SU-DHL-6 (cell line): ENCODE results near the gene DAPK2.

Source experiments
- H2AFZ ChIP-seq: fragments of 200-600 bp; sonication (generic); 2 replicates; pipeline ENCODE4 v1.6.1; 2014; ENCODE audit warnings: low read depth, mild to moderate bottlenecking, moderate library complexity, mixed read lengths, antibody characterized with exemption, low read length; ENCODE audit not compliant: severe bottlenecking
- H3F3A ChIP-seq: fragments of 200-600 bp; shearing (Covaris generic); 2 replicates; pipeline ENCODE4 v1.6.0; 2016; ENCODE audit warnings: antibody characterized with exemption, mild to moderate bottlenecking; ENCODE audit not compliant: insufficient read depth
- H3K27ac ChIP-seq: fragments of 200-600 bp; sonication (generic); 2 replicates; pipeline ENCODE4 v1.5.1; 2016; ENCODE audit warnings: low read depth, mild to moderate bottlenecking, low read length, moderate library complexity, mixed read lengths
- H3K27me3 ChIP-seq: fragments of 200-600 bp; sonication (generic), shearing (Covaris generic); 2 replicates; pipeline ENCODE4 v1.6.0; 2014; ENCODE audit warnings: mild to moderate bottlenecking, low read length
- H3K36me3 ChIP-seq: fragments of 200-600 bp; sonication (generic); 2 replicates; pipeline ENCODE4 v1.6.1; 2014; ENCODE audit warnings: mild to moderate bottlenecking, low read length, mixed read lengths
- H3K4me2 ChIP-seq: fragments of 300-600, 200-600 bp; shearing (Covaris generic), sonication (generic); 2 replicates; pipeline ENCODE4 v1.6.0; 2014; ENCODE audit warnings: low read length, low read depth, mild to moderate bottlenecking; ENCODE audit not compliant: poor library complexity, severe bottlenecking
- H3K4me3 ChIP-seq: fragments of 200-600 bp; sonication (generic); 2 replicates; pipeline ENCODE4 v1.5.1; 2014; ENCODE audit warnings: antibody characterized with exemption, low read length, mild to moderate bottlenecking, mixed read lengths; ENCODE audit not compliant: insufficient read depth, poor library complexity, severe bottlenecking
- H3K79me2 ChIP-seq: fragments of 200-600 bp; sonication (generic); 2 replicates; pipeline ENCODE4 v1.6.1; 2014; ENCODE audit warnings: mild to moderate bottlenecking, low read length, moderate library complexity; ENCODE audit not compliant: insufficient read depth
- H3K9ac ChIP-seq: fragments of 200-600 bp; sonication (generic); 2 replicates; pipeline ENCODE4 v1.7.0; 2014; ENCODE audit warnings: mild to moderate bottlenecking, low read length
- H3K9me2 ChIP-seq: fragments of 200-600 bp; sonication (generic); replicated peaks from 2 replicates; pipeline ENCODE4 v1.6.1; 2014; ENCODE audit warnings: low read length; ENCODE audit not compliant: insufficient read depth
- H3K9me3 ChIP-seq: fragments of 200-600 bp; sonication (generic); 2 replicates; pipeline ENCODE4 v1.6.1; 2014; ENCODE audit warnings: low read length, mixed read lengths; ENCODE audit not compliant: insufficient read depth
- H4K20me1 ChIP-seq: fragments of 200-600 bp; sonication (generic); 2 replicates; pipeline ENCODE4 v1.6.1; 2014; ENCODE audit warnings: low read depth, mild to moderate bottlenecking, antibody characterized with exemption, low read length, moderate library complexity, mixed read lengths
- EZH2phosphoT487 ChIP-seq: fragments of 200-600 bp; sonication (generic), shearing (Covaris generic); conservative IDR thresholded peaks from 2 replicates; pipeline ENCODE4 v1.6.1; 2018; ENCODE audit warnings: mild to moderate bottlenecking, antibody characterized with exemption, low read length, moderate library complexity, mixed read lengths
- TF ChIP-seq, protein P1 (sequence below): fragments of 200-600 bp; sonication (generic); IDR thresholded peaks from one replicate; pipeline ENCODE4 v1.5.1; 2017; ENCODE audit warnings: antibody characterized with exemption, mild to moderate bottlenecking, low read length, moderate library complexity; ENCODE audit not compliant: insufficient read depth, poor library complexity, severe bottlenecking

The DAPK2 gene

DNA sequence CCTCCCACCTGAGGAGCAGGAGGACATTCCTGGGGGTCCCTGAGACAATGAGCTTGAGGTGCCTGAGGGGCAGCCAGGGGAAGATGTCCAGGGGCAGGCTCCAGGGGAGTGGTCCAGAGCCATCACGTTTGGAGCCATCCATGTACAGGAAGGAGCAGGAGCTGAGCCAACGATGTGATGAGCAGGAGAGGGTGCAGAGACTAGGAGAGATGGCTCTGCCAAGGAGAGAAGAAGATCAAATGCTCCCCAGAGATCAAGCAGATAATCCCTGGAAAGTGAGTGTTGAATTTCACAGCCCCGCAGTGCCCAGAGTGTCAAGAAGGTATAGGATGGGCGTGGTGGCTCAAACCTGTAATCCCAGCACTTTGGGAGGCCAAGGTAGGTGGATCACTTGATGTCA, 114.7 kb downstream of the DAPK2 start:
- Histone ChIP-seq H3K27ac (no peak overlapping the region), H3K36me3 (no peaks in the 10 kb centered on the region), H3K27me3 (no peaks in the 10 kb centered on the region), H3F3A (no peaks in the 10 kb centered on the region), H2AFZ (no peak overlapping the region), H3K4me3 (no peak overlapping the region), H3K9me2 (no peaks in the 10 kb centered on the region), H3K9me3 (no peaks in the 10 kb centered on the region), H3K4me2 (no peak overlapping the region), H4K20me1 (no peaks in the 10 kb centered on the region), H3K9ac (no peak overlapping the region), H3K79me2 (no peaks in the 10 kb centered on the region)
- no peak for TF ChIP-seq EZH2phosphoT487
- TF ChIP-seq, protein P1, sequence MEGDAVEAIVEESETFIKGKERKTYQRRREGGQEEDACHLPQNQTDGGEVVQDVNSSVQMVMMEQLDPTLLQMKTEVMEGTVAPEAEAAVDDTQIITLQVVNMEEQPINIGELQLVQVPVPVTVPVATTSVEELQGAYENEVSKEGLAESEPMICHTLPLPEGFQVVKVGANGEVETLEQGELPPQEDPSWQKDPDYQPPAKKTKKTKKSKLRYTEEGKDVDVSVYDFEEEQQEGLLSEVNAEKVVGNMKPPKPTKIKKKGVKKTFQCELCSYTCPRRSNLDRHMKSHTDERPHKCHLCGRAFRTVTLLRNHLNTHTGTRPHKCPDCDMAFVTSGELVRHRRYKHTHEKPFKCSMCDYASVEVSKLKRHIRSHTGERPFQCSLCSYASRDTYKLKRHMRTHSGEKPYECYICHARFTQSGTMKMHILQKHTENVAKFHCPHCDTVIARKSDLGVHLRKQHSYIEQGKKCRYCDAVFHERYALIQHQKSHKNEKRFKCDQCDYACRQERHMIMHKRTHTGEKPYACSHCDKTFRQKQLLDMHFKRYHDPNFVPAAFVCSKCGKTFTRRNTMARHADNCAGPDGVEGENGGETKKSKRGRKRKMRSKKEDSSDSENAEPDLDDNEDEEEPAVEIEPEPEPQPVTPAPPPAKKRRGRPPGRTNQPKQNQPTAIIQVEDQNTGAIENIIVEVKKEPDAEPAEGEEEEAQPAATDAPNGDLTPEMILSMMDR: no peak

DNA sequence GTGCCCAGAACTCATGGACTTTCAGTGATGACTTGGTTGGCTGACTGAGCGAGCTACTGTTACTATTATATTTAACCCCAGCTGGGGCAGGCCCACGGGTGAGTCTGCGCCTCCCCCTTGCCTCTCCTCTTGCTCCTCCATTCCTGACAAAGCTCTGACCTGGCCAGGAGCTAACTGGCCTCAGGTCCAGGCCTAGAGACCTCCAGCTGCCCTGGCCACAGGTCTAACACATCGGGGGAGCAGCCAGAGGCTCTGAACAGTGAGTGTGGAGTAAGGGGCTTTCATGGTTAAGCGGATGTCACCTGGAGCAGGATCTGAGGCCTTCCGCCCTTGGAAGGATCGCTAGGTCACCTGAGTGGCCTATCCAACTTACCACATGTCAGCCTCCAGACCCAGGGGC, 116.3 kb downstream of the DAPK2 start:
- Histone ChIP-seq H3K4me2 (no peak overlapping the region), H3K4me3 (no peak overlapping the region), H3K27ac (no peak overlapping the region), H3K9ac (no peak overlapping the region), H3K9me2 (no peaks in the 10 kb centered on the region), H3K9me3 (no peaks in the 10 kb centered on the region), H4K20me1 (no peaks in the 10 kb centered on the region), H3K36me3 (no peaks in the 10 kb centered on the region), H3F3A (no peaks in the 10 kb centered on the region), H3K27me3 (no peaks in the 10 kb centered on the region), H2AFZ (no peak overlapping the region), H3K79me2 (no peaks in the 10 kb centered on the region)
- TF ChIP-seq EZH2phosphoT487: no peak
- TF ChIP-seq, protein P1: no peak

DNA sequence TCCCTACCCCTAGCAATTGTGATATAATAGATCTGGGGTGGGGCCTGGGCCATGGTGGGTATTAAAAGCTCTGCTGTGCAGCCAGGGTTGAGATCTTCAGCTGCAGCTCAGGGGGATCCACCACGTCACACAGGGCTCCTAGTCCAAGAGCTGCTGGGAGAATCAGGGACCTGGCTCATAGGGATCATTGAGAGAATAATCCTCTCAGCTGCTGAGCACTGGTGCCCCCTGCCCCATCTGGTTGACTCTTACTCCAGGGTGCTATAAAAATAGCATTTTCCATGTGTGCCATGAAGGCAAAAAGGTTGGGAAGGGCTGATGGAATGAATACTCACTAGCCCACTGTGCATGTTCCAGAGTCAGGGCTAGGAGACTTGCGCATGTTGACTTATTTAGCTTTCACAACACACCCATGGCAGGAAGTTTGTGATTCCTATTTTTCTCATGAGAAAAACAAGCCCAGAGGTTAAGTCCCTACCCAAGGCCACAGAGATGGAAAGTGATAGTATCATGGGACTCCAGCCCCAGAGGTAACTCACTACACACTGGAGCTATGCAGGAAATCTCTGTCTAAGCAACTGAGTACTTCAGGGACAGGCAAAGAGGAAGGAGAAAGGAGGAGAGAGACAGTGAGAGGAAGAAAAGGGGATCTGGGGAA, 118.0 kb downstream of the DAPK2 start:
- no peak overlapping the region for H3K9ac ChIP-seq

More for the DNA sequence above, 118.0 kb downstream of the DAPK2 start:
- Histone ChIP-seq H3K9me2 (no peaks in the 10 kb centered on the region), H3K4me3 (no peak overlapping the region), H4K20me1 (no peaks in the 10 kb centered on the region), H3K36me3 (no peaks in the 10 kb centered on the region), H3K27ac (no peak overlapping the region), H3K4me2 (no peak overlapping the region), H3F3A (no peaks in the 10 kb centered on the region), H2AFZ (no peak overlapping the region), H3K79me2 (no peaks in the 10 kb centered on the region), H3K27me3 (no peaks in the 10 kb centered on the region), H3K9me3 (no peaks in the 10 kb centered on the region)
- TF ChIP-seq, protein P1: no peak
- TF ChIP-seq EZH2phosphoT487: no peak
